Adrenal gland (tissue), 5 donors: ENCODE results near the gene FAM90A26.
"Not testable (repeated sequence)": the region's sequence is repeated elsewhere in the genome, so short reads cannot be mapped to it uniquely, and the experiment has no call there.

ENCODE experiments used
- CTCF ChIP-seq, 6 experiments: fragments of 450-650 bp in 4 of 6; fragments of 200-600 bp in 2 of 6; sonication (generic) in 1 of 6; IDR thresholded peaks; 1 replicate in 5 of 6; 2 replicates in 1 of 6; pipeline versions ENCODE4 v1.5.1 to v1.8.0; 2016 to 2021; ENCODE audit warnings: antibody characterized with exemption in 6 of 6, mild to moderate bottlenecking in 2 of 6, moderate library complexity in 1 of 6
- POLR2A ChIP-seq, 2 donors: fragments of 450-650 bp; IDR thresholded peaks; one replicate each; pipeline ENCODE4 v1.6.1; 2017; ENCODE audit warnings: antibody characterized with exemption in 2 of 2, mild to moderate bottlenecking in 2 of 2, moderate library complexity in 1 of 2
- donor health status: DM: no; HTN: no; CAD: no.

GRCh38 chr4:9134011-9134410 lies 36.2 kb upstream of the FAM90A26 start:
- not testable (repeated sequence) for TF ChIP-seq CTCF, POLR2A (IDR thresholded peaks at IDR 0.05)
